NCI-H187 treated with DMSO at 0.1 percent for 48 hours (cell line): Measurements from ENCODE around the gene ZBTB16.

Experiments
- DNase-seq: peaks from one replicate; lab custom pipeline; 2025; lab: John Stamatoyannopoulos, UW

ZBTB16 gene

DNA sequence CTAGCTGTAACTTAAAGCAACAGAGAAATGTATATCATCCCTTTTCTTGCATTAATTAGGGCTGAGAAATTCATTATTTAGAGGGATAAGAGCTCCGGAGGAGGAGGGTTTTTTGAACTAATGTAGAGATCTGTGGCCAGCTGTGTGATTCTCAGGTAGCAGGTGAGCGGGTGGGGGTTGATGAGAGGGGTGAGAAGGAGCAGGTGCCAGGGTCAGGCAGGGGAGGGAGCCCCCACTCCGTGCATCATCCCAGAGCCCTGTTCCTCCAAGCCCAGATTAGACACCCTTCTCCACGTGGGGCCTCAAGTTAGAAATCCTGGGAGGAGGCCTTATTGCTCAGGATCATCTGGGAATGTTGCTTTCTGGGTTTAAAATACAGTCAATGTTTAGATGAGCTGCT, 24.9 kb downstream of the ZBTB16 start:
- DNase-seq = no peak

DNA sequence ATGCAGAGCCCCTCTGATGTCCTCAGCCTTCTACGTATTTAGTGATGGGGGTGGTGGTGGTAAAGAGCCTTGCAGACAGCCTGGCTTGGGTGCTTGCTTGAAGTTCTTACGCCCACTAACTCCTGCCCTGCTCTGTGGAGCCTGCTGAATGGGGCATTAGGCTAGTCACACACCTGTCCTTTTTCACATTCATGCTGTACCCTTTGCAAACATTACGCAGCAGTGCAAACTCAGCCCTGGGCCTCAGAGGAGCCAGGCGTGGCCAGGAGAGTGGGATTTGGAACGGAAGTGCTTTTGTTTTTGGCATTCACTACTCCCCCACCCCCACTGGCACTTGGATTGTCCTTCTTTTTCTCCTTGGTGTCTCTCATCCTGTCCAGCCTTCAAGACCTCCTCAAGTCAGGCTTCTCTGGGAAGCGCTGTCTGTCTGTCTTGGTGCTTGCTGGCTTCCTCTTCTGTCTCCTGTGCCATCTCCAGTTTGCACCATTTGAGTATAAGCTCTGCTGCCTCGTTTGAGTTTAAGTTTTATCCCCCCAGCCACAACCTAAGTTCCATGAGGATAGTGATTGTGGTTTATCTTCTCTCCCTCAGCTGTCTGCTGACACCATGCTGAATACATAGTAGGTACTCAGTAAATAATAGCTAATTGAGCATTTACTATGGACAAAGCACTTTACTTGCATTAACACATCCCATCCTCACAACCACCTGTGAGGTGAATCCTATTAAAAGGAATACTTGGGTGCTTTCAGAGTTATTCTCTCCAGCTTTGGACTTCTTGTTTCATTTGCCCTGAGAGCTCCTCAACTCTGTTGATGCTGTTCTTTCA, 26.7 kb downstream of the ZBTB16 start:
- no peak for DNase-seq

DNA sequence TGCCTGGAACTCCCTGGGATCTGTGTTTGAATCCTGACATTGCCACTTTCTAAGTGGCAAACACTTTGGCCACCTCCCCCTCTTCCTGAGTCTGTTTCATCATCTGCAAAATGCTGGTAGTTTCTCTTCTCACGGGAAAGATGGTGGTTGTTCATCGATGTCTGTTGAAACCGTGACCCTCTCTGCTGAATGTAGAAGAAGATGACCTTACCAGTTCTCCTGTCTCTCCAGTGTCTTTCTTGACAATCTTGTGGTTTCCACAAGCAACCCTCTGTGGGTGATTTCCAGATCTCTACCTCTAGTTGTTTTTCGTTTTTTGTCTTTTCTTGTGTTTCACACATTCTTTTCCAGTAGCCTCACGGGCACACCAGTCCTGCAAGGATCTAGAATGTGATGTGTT, 27.5 kb downstream of the ZBTB16 start:
- DNase-seq = no peak

DNA sequence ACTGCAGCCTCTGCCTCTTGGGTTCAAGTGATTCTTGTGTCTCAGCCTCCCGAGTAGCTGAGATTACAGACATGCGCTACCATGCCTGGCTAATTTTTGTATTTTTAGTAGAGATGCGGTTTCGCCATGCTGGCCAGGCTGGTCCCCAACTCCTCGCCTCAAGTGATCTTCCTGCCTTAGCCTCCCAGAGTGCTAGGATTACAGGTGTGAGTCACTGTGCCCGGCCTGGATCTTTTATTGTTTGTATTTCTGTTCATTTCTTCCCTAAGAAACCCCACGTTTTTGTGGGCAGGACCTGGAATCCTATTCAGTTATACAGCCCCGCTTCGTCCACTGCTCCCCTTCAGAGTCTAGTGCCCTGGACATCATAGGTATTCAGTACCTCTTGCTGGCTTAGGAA, 28.7 kb downstream of the ZBTB16 start:
- DNase-seq = no peak

DNA sequence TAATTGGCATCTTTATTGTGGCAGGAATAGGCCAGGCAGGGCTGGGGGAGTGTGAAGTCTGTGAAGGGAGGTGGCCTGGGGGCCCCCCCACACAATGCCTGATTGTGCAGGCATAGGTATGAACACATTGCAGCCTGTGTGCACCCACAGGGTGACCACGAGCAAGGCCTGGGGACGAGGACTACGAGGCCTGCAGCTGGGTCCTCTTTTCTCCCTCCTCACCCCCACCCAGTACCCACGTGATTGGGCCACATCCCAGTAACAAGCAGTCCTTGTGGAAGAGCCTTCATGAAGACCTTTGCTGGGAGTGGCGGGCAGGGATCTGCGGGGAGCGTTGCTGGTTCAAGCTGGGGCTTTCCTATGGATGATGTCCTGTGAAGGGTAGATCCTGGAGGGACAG, 29.3 kb downstream of the ZBTB16 start:
- no peak for DNase-seq

DNA sequence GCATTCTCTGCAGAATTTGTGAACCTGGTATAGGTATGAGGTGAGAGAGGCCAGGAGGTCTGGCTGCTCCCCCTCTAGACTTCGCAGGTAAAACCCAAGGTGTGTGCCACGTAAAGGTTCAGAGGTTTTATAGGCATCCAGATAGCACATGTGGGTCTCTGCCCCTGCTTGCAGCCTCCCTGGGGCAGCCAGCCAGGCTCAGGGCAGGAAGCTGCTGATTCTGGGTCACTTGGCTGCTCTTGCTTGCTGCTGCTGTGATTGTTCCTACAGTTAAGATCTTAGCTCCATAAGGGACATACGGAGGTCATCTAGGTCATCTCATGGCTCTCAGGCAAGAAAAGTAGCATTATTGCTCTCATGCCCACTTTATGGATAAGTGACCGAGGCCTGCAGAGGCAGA, 30.2 kb downstream of the ZBTB16 start:
- DNase-seq = no peak

DNA sequence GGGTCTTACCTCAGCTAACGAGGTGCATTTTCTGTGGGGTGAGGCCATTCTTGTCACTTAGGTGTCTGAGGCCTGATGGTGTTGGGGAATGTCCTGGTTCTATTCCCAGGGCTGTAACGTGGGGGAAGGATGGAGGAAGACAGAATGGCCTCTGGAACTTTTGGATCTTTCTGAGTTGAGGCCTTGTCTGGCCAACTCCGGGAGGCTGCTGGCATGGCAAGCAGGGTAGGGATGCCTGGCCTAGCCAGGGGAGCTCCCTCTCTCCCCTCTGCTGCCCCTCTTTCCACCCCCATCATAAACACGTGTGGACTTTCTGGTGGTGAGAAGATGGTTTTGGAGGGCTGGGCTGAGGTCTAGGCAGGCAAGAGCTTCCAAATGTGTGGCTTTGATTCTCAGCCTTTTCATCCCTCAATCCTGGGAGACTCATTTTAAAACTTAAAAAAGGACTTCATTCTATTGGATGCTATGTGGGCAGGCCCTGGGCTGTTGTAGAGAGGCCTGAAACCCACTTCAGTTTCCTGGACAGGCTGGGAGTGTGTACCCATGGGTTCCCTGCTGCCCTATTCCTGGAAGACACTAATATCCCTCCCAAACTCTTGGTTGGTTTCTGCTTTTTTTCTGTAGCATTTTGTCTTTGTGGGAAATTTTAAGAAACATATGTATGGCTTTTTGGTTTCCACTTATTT, 30.9 kb downstream of the ZBTB16 start:
- no peak for DNase-seq

DNA sequence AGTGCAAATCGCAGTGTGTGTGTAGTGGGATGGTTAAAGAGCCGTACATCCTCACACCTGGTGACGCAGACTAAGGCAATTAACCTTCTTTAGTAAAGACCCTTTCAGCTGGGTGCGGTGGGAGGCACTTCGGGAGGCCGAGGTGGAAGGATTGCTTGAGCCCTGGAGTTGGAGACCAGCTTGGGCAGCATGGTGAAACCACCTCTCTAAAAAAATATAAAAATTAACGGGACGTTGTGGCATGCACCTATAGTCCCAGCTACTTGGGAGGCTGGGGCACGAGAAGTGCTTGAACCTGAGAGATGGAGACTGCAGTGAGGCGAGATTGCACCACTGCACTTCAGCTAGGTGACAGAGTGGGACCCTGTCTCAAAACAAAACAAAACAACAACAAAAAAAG, 31.5 kb downstream of the ZBTB16 start:
- no peak for DNase-seq

DNA sequence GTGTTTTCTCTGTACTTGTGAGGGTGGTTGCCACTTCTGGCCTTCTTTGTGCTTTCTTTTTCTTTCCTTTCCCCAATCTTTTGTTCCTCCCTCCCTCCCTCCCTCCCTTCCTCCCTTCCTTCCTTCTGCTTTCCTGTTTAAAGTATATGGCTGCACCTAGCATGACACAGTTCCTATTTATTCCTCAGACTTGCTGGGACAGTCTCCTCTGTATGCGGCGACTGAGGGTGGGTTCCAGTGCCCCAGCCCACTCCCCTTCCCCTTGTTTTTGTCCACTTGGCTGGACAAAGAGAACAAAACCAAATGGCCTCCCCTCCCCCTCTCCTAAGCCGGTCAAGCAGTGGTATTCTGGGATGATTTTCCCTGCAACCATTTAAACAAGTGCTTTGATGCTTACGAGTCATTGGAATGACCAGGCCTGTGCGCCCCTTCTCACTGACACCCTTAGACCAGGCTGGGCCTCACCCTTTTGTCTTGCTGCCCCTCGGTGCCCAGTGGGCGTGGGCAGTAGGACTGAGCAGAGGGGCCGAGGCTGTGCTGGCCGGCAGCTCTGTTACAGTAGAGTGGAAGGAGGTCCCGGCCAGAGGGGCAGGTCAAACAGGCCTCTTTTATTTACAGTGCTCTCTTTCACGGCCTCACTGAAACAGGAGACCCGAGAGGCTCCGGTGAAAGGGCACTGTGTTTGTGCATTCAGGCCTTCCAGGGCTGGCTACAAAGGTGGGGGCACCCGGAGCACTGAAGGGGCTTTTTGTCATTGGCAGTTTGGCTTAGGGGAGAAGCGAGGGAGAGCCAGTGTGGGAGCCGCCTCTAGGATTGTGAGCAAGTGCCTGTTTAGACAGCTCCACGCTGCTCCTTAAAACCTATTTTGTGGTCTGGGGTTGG, 32.2 kb downstream of the ZBTB16 start:
- DNase-seq = no peak

DNA sequence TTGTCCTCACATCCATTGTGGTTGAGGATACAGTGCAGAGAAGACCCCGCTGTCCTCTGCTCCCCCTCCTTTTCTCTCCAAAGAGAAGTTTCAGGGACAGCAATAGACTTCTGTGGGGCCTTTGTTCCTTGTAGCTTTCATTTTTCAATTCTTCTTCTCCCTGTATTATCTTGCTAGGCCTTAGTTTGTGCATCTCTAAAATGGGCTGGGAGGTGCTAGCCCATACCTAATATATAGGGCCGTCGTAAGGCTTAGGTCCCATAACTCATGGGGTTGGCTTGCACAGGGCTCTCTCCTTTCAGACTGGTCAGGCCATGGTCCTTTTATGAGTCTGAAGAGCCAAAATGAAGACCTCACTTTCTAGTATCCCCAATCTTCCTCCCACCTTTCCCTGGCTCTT, 33.0 kb downstream of the ZBTB16 start:
- no peak for DNase-seq

DNA sequence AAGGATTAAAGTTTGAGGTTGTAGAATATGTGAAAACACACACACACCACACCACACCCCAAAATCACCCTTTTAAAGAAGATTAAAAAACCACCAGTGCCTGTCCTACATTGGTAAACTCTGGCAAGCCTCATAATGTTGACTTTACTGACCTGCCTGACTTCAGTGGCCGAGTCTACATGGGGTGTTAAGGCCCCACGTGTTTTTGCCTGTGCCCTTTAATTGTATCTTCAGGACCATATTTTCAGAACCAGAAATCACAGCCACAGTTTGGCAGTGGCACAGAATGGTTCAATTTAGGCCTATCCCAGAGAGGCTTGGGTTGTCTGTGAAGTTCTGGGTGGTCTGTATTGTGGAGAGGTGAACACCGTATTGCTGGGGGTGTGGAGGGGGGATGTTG, 33.4 kb downstream of the ZBTB16 start:
- no peak for DNase-seq

DNA sequence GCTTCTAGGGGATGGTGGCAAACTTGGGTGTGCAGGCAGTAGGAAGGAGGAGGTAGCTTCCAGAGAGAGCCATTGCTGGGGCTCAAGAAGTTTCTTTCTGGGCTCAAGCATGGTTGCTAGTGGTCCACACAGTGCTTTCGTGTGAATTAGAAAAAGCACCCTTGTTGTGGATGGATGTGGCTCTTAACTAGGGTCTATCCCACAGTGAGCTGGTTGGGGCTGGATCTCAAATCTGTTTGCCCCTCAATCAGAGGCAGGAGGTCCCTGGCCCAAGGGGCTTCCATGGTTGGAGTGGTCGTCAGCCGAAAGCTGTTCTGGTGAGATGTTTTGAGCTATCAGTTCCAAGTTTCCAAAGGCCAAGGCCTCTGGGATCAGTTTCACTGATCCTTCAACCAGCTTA, 35.0 kb downstream of the ZBTB16 start:
- no peak for DNase-seq

DNA sequence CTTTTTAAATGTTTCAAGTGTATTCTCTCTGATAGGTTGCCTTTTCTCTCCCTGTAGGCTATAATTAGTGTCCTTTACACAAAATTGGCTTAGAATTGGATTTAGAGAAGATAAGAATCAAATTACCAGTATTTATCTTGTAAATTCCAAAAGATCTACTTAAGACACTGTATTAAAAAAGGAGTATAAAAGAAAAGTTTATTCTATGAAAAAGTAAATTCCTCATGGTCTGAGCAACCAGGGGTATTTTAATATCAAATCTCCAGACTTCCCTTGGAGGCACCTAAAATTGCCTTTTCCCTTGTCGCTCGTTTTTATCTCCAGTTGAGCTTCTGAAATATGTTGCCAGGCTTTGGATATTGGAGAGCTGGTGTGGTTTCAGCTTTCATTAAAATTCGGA, 36.4 kb downstream of the ZBTB16 start:
- no peak for DNase-seq

DNA sequence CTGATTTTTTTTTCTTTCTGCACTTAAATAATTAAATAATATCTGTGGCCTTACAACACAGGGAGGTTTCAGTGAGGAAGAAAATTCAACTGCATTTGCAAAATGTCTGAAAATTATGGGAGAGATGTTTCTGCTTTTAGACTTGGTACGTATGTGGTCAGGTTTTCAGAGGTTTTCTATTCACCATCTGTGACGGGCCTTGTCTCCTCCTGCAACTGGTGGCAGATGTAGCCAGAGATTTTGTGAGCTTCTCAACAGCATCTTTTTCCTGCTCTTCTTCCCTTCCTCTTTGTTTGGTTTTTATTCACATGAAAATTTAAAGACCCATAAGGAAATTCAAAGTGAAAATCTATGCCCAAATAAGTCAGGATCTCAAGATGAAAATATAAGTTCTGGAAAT, 38.3 kb downstream of the ZBTB16 start:
- DNase-seq = no peak

DNA sequence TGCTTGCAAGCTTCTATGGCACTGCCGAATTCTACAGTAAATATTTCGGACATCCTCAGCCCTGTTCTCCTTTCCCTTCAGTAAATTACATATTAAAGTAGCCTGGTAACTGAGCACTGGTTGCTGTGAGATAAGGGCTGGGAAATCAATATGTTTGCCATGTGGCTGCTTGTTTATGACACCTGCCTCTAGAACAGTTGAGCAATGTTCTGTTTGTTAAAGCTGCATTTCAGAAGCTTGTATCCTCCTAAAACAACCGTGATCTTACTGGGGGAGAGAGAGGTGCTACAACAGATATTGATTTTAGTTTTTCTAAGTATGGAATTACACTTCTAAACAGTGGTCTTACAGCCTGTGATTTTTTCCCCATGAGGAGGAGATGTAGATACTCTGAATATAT, 39.4 kb downstream of the ZBTB16 start:
- DNase-seq = no peak

DNA sequence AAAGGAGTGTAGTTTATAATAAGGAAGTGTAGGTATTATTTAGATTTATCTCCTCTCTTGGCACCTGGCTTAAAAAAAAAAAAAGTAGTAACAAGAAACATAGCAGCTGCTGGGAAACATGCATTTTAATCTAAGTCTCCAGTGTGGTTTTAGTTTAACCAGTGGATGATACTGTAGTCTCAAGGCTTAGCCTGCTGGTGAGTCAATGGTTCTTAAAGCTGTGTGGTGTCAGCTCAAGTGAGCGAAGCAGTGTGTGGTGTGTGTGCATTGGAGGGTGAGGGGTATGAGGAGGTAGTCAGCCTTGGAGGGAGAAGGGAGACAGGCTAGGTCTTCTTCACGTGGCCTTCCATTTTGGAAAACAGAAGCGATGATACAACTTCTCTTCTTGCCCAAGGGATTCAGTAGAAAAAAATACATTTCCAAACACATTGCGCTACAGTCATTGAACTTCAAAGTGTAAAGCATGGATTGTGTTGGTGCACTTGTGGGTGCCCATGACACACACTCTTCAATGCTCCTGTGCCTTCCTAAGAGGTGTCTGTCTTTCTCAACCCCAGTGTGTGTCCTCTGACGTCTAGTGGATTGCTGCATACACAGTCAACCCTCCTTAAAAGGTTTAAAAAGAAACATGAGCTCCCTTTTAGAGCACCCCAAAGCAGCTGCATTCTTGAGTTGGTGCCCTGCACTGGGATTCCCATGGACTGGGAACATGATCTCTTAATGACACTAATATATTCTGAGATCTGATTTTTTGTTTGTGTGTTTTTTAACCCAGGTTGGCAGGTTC, 40.1 kb downstream of the ZBTB16 start:
- DNase-seq = no peak

DNA sequence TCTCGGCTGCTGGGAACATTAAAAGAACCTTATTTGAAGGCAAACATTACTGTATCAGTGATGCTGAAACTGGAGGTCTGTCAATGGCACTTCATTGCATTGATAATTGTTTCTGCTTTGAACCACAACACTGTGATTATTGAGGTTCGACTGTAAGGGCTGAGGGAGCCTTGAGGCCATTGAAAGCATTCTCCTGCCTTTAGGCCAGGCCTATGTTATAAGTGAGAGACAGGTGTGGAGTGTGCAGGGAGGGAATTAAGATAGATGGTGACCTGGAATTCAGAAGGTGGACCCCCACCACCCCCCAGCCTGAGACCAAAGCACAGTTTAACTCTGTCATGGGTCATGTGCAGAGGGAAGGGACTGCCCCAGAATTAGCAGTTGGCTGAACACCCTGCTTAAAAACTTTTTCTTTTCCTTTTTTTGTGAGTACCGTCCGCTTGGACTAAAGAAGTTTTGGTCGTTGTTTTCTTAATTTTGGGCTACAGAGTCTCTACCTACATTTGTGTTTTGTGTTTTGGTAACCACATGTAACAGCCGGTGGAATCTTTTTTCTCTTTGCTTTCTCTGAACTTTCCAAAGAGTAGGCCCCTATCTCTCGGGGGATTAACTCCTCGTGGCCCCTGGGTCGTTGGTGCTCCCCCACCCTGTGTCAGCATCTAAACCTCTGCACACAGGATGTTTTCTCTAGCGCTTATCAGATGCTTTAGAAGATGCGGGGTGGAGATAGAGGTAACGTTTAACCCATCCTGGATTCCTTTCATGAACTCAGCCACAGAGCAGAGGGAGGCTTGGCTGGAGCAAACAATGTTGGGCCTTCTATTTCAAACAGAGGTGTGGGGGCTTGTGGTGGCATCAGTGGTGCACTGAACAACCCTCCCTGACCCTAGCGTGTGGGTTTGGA, 43.7 kb downstream of the ZBTB16 start:
- DNase-seq = no peak

DNA sequence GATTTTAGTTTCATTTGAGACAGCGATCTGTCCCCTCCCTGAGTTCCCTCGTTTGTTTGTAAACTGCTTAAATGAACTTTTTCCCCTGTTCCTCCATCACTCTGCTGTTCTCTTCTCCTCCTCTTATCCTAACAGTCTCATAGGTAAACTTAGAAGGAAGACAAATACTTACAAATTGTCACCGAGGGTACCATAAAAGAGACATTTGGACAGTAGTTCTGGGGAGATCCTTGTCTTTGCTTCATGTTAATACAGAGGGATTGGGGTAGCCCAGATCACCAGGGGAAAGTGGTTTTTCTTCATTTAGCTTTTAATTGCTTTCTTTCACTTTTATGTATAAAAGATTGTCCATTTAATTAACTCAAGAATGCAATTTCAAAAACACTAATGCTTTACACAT, 46.1 kb downstream of the ZBTB16 start:
- no peak for DNase-seq

DNA sequence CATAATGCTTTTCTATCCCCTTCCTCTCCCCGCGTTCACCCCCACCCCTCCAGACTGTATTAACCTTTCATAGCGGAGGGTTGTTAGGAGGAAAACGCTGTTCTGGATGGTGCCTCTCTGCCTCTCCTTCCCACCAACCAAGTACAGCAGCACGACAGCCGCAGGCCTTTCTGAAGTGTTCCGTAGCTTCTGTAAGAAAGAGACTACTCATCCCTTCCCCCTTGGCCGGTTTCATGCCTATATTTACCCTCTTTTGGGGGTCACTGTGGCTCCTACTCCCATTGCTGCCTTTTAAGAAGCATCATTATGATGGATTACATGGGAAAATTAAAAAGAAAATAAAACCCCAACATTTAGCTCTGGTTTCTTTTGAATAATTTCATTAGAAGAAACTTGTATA, 46.5 kb downstream of the ZBTB16 start:
- DNase-seq = no peak

DNA sequence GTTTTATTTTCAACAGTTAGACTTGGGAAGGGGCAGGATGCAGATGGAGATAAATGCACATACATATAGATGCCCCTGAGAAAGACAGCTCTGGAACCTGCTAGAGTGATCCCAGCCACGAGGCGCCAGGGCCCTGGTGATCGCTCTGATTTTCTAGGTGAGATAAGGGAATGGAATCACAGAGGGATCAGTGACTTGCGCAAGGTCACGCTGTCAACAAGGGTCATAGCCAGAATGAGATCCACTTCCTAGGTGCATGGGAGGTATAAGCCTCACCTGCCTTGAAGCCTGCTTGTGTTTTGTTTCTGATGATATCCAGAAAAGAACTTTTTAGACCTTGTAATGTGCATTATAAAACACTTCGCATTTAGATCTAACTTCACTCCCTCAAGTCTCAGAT, 47.5 kb downstream of the ZBTB16 start:
- no peak for DNase-seq
